HG02623 (cell line): Measurements from ENCODE around the gene HERC6.
"Not testable (repeated sequence)": the region's sequence is repeated elsewhere in the genome, so short reads cannot be mapped to it uniquely, and the experiment has no call there.

Experiments used
- ATAC-seq: cut with Tn5 transposase; IDR thresholded peaks from one replicate; pipeline ENCODE4 v1.9.1; 2021; ENCODE audit warnings: moderate library complexity; ENCODE audit not compliant: unreplicated experiment

Gene HERC6

DNA sequence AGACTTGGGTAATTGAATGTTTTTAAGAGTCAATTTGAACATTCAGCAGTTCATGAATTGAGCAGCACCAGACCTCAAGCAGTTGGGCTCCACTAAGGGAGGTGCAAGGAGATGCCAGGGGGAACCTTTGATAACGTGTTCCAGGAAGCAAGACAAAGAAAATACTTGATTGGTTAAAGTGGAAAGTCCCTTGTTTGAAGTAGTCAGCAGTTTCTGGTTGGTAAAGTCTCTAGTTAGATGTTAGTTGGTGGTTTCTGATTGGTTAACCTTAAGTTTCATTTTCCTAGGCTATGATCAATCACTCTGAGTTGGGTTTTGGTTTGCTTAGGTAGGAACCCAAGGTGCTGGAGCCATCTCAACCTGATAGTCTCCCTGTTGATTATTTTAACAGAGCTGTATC lies 4.0 kb downstream of the HERC6 start:
- ATAC-seq: peak; percentile 42

- no peak for ATAC-seq
Measured at GRCh38 chr4:88390128-88390527, 11.5 kb downstream of the HERC6 start.

DNA sequence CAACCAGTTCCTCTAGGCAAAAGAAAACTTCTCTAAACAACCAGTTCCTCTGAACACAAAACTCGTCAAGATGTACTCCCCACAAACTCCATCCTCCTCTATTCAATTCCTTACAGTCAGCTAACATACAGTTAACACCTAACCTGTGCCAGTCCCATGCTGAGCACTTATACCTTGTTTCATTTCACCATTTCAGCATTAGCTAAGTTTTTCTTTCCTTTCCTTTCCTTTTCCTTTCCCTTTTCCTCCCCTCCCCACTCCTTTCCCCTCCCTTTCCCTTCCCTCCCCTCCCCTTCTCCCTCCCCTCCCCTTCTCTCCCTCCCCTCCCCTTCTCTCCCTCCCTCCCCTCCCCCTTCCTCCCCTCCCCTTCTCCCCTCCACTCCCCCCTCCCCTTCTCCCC lies 13.1 kb downstream of the HERC6 start:
- ATAC-seq: no peak

GRCh38 chr4:88396681-88397080 lies 18.0 kb downstream of the HERC6 start:
- no peak for ATAC-seq

- no peak for ATAC-seq
Measured at GRCh38 chr4:88398381-88398780, 19.7 kb downstream of the HERC6 start.

- ATAC-seq: no peak
Measured at GRCh38 chr4:88409206-88409605, 30.6 kb downstream of the HERC6 start.

- no peak for ATAC-seq
Measured at GRCh38 chr4:88409789-88410188, 31.1 kb downstream of the HERC6 start.

DNA sequence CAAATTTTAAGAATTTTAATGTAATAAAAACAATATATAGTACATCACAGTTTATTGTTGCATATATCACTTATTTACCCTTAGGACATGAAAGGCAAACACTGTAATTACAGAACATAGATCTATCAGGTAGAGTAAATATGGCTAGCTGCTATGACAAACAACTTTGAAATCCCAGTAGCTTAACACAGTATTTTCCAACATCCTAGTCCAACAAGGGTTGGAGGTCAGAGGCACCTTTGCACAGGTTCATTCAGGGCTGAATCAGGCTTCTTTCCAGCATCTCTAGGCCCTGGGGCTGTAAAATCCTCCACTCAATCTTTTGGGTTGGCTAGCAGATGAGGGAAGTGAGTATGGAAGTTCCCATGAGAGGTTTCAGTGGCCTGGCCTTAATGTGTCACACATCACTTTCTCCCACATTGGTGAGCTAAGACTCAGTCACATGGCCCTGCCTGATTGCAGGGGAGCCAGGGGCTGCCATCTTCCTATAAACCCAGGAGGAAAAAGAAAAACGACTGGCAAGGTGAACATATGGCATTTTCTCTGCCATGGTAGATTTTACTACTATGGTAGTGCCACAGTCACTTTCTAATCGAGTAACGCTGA lies 32.9 kb downstream of the HERC6 start:
- ATAC-seq: peak; percentile 57

DNA sequence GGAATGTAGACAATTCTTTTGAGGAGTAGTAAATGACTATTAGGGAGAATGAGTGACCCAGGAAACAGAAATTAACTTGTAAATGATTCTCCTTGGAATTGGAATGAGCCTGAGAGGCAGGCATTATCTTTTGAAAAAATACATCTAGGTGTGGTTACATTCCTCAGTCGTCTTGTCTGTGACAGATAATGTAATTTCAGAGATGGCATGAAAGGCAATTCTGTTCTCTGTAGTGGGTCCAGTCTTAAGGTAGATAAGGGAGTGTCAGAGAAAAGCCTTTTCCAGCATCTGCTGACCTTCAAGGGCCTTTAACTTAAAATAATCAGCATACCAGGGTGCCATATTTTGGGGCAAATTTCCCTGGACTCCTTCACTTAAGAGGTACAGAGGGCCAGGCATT lies 35.1 kb downstream of the HERC6 start:
- no peak for ATAC-seq

- ATAC-seq: no peak
Measured at GRCh38 chr4:88414755-88415154, 36.1 kb downstream of the HERC6 start.

DNA sequence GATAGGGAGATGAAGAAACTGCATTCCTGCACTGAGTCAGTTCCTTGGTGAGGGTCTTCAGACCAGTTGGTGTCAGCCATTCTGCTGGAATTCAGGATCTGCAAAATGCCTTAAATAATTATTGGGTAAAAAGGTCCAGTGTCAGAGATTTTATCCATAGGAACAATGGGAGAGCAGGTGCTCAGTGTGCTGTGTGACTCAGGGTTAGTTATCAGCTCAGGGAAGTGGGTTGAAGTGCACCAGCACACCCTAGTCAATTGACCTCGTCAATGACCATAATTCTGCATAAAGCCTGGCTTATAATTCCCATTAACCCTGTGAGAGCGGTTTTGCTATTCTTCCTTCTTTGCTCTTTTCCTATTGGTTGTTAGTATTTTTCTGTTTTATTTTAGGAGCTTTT lies 37.3 kb downstream of the HERC6 start:
- no peak for ATAC-seq

- no peak for ATAC-seq
Measured at GRCh38 chr4:88418411-88418810, 39.8 kb downstream of the HERC6 start.

DNA sequence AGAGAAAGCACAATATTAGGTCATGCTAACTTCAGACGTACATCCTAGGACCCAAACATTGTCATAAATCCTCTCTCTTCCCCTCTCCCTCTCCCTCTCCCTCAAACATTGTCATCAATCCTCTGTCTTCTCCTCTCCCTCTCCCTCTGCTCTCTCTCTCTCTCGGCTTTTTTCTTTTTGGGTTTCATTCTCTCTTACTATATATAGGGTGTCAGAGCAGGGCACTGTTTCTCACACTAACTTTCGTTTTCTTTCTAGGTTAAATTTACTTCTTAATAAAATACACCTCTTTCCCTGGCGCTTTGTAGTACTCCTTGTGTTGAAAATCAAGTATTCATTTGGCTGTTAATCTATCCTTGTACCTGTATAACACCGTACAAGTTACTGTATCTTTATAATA lies 41.2 kb downstream of the HERC6 start:
- ATAC-seq: peak; percentile 66

DNA sequence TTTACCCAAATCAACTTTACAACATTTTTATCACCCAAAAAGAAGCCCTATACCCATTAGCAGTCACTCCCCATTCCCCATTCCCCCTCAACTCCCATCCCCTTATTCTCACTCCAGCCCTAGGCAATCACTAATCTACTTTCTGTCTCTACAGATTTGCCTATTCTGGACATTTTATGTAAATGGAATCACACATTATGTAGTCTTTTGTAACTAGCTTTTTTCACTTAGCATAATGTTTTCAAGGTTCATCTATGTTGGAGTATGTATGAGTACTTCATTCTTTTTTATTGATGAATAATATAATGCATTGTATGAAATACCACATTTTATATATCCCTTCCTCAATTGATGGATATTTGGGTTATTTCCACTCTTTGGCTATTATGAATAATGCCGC lies 42.2 kb downstream of the HERC6 start:
- ATAC-seq: no peak

GRCh38 chr4:88422403-88422802 lies 43.8 kb downstream of the HERC6 start:
- no peak for ATAC-seq

- ATAC-seq: no peak
Measured at GRCh38 chr4:88429401-88429800, 50.7 kb downstream of the HERC6 start.

GRCh38 chr4:88435987-88436693 lies 57.5 kb downstream of the HERC6 start:
- ATAC-seq: no peak

- ATAC-seq: not testable (repeated sequence)
Measured at GRCh38 chr4:88437873-88438272, 59.2 kb downstream of the HERC6 start.

- no peak for ATAC-seq
Measured at GRCh38 chr4:88439161-88439760, 60.6 kb downstream of the HERC6 start.

DNA sequence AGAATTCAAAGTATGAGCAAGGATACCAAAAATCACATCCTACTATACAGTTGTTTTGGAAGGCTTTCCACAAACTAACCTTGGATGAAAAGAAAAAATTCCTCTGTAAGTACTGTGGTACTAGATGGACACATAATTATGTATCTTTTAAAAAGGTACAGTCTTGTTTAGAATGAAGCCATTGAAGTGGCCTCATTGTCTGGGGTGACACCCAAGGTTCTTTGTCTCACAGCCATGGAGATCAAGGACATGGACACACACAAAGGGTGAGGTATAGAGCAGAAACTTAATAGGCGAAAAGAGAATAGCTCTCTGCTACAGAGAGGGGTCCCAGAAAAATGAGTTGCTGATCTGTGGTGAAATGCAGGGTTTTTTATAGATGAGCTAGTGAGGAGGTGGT lies 61.5 kb downstream of the HERC6 start:
- no peak for ATAC-seq

DNA sequence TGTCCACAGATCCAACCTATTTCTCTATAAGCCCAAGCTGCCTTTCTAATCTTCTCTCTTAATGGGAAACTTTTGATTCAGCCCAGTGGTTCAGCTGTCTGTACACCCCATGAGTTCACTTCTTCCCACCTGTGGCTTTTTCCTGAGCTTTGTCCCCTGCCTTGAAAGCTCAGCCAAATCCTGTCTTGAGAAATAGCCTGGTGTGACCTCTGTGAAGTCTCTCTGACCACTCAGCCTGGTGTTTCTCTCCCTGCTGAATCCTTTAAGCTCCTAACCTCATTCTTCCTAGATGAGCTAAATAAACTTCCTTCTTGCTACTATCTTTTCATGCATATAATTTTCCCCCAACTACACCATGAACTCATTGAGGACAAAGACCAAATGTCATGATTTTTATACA lies 63.0 kb downstream of the HERC6 start:
- no peak for ATAC-seq

DNA sequence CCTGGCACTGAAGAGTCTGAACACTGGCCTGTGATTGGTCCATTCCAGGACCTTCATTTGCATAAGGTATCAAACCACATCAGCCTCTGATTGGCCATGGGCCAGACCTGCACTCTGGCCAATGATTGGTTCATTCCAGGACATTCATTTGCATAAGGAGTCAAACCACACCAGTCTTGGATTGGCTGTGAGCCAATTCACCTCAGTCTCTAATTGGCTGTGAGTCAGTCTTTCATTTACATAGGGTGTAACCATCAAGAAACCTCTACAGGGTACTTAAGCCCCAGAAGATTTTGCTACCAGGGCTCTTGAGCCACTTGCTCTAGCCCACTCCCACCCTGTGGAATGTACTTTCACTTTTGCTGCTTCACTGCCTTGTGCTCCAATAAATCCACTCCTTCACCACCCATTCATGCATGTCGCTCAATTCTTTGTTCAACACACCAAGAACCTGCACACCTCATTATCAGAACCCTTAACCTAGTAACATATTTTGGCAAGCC lies 64.1 kb downstream of the HERC6 start:
- no peak for ATAC-seq
